Measurements from ENCODE around the gene UNKL.

The UNKL gene

GRCh38 chr16:1320658-1321240 lies 93.8 kb downstream of the UNKL start:
- no peak for DNase-seq

- DNase-seq: no peak
These were observed 94.4 kb downstream of the UNKL start for GRCh38 chr16:1320097-1320496.

- DNase-seq: no peak
These were observed 95.5 kb downstream of the UNKL start for GRCh38 chr16:1319041-1319440.

GRCh38 chr16:1318268-1318545 lies 96.3 kb downstream of the UNKL start:
- no peak for DNase-seq

- DNase-seq: no peak
These were observed 96.8 kb downstream of the UNKL start for GRCh38 chr16:1317479-1318267.

GRCh38 chr16:1316033-1316405 lies 98.5 kb downstream of the UNKL start:
- no peak for DNase-seq

- no peak for DNase-seq
These were observed 99.1 kb downstream of the UNKL start for GRCh38 chr16:1315081-1316032.

GRCh38 chr16:1314399-1315068 lies 100.0 kb downstream of the UNKL start:
- DNase-seq: no peak

- DNase-seq: no peak
These were observed 100.7 kb downstream of the UNKL start for GRCh38 chr16:1313721-1314369.

Data from hematopoietic multipotent progenitor cell treated with erythropoietin and hydrocortisone succinate and interleukin-3 and kit ligand, for 6 days (in vitro differentiated cells).